GM06990 (cell line): Measurements from ENCODE around the gene PAFAH2.

Experiments used
- DNase-seq: peaks from one replicate; pipeline ENCODE4 v3.0.0-alpha.2; 2011; ENCODE audit not compliant: insufficient read length; ENCODE audit errors: extremely low read depth
- H3K27me3 ChIP-seq: replicated peaks from 2 replicates; pipeline ENCODE4 v1.6.0; 2011; ENCODE audit warnings: low read length; ENCODE audit not compliant: control insufficient read depth, insufficient read depth
- H3K36me3 ChIP-seq: 2 replicates; pipeline ENCODE4 v1.5.1; 2011; ENCODE audit warnings: low read length; ENCODE audit not compliant: control insufficient read depth, insufficient read depth
- H3K4me3 ChIP-seq: replicated peaks from 2 replicates; pipeline ENCODE4 v1.5.1; 2011; ENCODE audit warnings: low read depth, mild to moderate bottlenecking, control low read depth, low read length
- TF ChIP-seq, protein P1 (sequence below): IDR thresholded peaks from 2 replicates; pipeline ENCODE4 v1.5.1; 2011; ENCODE audit warnings: low read length, control low read depth, mild to moderate bottlenecking, inconsistent platforms; ENCODE audit not compliant: insufficient read depth, poor library complexity, severe bottlenecking

Gene PAFAH2

DNA sequence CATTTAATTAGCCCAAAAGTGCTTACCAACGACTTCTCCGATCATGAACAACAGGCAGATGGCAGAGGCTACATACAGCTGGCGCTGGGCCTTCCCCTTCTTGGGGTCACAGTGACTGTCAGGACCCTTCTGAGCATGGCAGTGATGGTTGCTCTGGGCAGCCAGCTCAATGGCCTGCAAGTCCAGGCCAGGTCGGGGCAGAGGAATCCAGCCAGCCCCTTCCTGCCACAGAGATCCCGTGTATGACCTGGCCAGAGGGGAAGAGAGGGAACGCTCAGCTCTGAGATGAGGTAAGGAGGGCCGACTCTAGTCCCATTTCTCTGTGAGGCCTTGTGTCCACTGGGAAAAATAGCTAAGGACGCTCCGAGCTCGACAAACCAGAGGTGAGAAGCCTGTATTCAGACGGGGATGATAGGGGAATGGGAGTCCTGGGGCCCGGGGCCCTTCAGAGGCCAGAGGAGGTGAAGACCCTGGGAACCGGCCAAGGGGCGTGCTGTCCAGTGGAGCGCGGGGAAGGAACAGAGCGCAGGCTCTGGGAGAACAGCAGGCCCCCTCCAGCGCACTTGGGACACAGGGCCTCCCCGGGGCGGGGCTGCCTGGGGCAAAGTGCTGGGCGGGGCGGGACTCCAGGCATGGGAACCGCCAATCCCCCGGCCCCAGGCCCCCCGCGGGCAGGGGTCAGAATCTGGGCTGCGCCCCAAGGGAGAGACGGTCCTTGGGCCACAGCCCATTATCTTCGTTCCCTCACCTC is 47.3 kb upstream of the PAFAH2 start:
- TF ChIP-seq, protein P1, sequence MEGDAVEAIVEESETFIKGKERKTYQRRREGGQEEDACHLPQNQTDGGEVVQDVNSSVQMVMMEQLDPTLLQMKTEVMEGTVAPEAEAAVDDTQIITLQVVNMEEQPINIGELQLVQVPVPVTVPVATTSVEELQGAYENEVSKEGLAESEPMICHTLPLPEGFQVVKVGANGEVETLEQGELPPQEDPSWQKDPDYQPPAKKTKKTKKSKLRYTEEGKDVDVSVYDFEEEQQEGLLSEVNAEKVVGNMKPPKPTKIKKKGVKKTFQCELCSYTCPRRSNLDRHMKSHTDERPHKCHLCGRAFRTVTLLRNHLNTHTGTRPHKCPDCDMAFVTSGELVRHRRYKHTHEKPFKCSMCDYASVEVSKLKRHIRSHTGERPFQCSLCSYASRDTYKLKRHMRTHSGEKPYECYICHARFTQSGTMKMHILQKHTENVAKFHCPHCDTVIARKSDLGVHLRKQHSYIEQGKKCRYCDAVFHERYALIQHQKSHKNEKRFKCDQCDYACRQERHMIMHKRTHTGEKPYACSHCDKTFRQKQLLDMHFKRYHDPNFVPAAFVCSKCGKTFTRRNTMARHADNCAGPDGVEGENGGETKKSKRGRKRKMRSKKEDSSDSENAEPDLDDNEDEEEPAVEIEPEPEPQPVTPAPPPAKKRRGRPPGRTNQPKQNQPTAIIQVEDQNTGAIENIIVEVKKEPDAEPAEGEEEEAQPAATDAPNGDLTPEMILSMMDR, result no peak
- DNase-seq, result no peak
- Histone ChIP-seq H3K36me3 (no peaks in the 10 kb centered on the region), H3K4me3 (no peak overlapping the region), H3K27me3 (peaks cover 1% of the 10 kb centered on the region)

DNA sequence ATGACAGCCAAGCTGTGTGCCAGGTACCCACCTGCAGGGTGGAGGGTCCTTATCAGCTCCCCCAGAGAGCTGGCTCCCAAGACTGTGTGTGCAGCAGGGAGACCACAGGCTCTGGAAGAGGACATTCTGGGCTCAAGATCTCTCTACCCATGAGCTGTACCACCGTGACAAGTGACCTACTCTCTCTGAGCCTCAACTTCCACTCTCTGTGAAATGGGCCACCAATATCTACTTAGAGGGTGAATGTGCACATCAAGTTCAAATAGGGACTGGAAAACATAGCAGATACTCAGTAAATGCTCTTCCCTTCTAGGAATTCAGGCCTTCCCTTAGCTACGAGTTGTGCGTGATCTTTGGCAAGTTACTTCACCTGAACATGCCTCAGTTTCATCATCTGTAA is 46.6 kb upstream of the PAFAH2 start:
- no peak for DNase-seq
- TF ChIP-seq, protein P1, result no peak

DNA sequence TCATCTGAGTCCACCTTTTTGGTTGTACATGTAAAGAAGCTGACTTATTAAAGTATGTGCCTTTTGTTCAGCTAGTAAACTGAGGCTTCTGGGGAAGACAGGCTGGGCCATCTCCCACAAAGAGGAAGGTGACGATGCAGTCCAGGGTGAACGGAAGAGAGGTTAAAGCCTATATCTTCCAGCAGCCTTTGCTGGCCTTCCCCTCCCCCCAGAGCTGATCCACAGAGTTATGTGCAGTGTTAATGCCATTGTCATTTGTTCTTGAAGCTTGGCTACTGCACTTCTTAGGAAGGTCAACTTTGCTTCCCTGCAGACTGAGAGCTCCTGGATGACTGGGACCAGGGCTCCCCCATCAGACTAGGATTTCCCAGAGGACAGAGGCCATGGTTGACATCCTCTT is 45.9 kb upstream of the PAFAH2 start:
- TF ChIP-seq, protein P1, result no peak
- Histone ChIP-seq H3K36me3 (no peaks in the 10 kb centered on the region), H3K4me3 (no peak overlapping the region), H3K27me3 (peaks cover 1% of the 10 kb centered on the region)
- DNase-seq, result no peak

More for the DNA sequence above, 46.6 kb upstream of the PAFAH2 start:
- Histone ChIP-seq H3K27me3 (peaks cover 1% of the 10 kb centered on the region), H3K4me3 (no peak overlapping the region), H3K36me3 (no peaks in the 10 kb centered on the region)

DNA sequence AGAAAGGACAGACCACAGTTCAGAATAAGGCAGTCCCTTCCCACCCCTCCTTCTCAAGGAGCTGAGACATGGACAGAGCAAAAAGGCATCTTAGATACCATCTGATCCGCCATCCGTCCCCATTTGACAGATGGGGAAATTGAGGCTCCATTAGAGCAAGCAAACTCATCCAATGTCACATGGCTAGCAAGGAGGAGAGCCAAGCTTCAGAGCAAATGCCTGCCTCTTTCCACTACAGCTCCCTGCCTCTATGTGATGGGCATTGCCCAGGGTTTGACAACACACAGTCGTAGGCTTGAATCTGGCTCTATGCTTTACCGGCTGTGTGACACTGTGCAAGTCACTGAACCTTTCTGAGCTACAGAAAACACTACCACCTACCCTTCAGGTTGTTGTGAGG is 44.1 kb upstream of the PAFAH2 start:
- Histone ChIP-seq H3K36me3 (no peaks in the 10 kb centered on the region), H3K4me3 (no peak overlapping the region), H3K27me3 (peaks cover 1% of the 10 kb centered on the region)
- no peak for DNase-seq
- TF ChIP-seq, protein P1, result no peak

DNA sequence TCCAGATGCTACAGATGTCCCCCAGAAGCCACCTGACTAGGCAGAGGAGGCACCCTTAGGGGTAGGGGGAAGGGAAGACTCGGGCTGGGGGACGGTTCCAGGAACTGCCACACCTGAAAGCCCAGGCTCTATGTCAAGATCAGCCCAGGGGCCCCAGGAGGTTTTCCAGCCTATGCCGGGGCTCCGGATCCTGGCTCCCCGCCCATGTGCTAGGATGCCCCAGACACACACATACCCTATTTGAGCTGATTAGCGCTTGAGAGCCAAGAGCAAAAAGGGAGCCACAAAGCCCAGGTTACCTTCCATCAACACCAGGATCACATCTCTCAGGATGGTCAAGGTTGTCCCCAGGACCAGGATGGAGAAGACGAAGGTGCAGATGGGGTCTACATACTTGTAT is 43.5 kb upstream of the PAFAH2 start:
- H3K4me3 ChIP-seq, result no peak overlapping the region
- H3K27me3 ChIP-seq, result peaks cover 1% of the 10 kb centered on the region
- TF ChIP-seq, protein P1, result no peak
- DNase-seq, result no peak
- no peaks in the 10 kb centered on the region for H3K36me3 ChIP-seq
